DOHH2 (cell line): ENCODE results near the gene C1orf159.

ENCODE experiments used
- CTCF ChIP-seq: fragments of 200-600 bp; sonication (generic); IDR thresholded peaks from one replicate; pipeline ENCODE4 v1.5.1; 2014; ENCODE audit warnings: antibody characterized with exemption, mild to moderate bottlenecking, low read depth, low read length; ENCODE audit not compliant: poor library complexity, severe bottlenecking
- EZH2phosphoT487 ChIP-seq: fragments of 200-600 bp; sonication (generic); IDR thresholded peaks from 2 replicates; pipeline ENCODE4 v1.6.1; 2017; ENCODE audit warnings: borderline replicate concordance, mild to moderate bottlenecking, antibody characterized with exemption, low read length, moderate library complexity, mixed read lengths

DNA sequence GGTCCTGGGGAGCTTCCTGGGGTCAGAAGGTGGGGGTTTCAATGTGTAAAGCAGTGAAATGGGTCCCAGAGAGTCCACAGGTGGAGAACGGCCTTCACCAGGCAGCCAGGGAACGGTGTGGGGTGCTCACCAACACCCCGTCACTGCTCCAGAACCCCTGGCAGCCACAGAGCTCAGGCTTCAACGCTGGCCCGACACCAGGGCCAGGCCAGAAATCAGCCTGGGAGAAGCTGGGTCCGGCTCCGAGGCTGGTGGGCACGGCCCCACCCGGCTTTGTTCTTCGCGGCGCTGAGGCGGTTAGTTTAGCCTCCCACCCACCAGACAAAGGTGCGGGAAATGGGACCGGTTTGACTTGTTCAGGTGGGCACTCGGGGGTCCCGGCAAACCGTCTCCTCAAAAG lies 24.8 kb upstream of the C1orf159 start:
- no peak for TF ChIP-seq CTCF
- TF ChIP-seq EZH2phosphoT487 = no peak
